Epithelial cell of proximal tubule (primary cell): ENCODE data around the gene TADA1. TPM values are rescaled to one million over a fixed set of nuclear protein-coding genes. Genes with fewer than 3 reads are reported as not detected.

Experiments
- DNase-seq: peaks from one replicate; pipeline ENCODE4 v3.0.0-alpha.2; 2011; ENCODE audit warnings: low read depth
- H3K4me3 ChIP-seq: 2 replicates; pipeline ENCODE4 v1.5.1; 2011; ENCODE audit warnings: low read depth, mild to moderate bottlenecking, low read length
- total RNA-seq: library from RNA; depleted of rRNA; stranded (reverse); fragments of >200 nt; gene quantifications from 2 replicates; pipeline ENCODE4 v1.2.3, GENCODE V29; 2015
- TF ChIP-seq, protein P1 (sequence below): conservative IDR thresholded peaks from 2 replicates; pipeline ENCODE4 v1.5.1; 2012; ENCODE audit warnings: low read depth, mild to moderate bottlenecking, low read length

Gene TADA1
- total RNA-seq, 1 donor from 2014 or later, result 21.1 TPM

DNA sequence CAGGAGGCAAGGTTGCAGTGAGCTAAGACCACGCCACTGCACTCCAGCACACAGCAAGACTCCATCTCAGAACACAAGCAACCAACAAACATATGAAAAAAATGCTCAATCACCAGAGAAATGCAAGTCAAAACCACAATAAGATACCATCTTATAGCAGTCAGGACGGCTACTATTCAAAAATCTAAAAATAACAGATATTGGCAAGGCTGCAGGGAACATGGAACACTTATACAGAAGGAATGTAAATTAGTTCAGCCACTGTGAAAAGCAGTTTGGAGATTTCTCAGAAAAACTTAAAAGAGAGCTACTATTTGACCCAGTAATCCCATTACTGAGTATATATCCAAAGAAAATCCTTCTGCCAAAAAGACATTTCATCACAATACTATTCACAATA is 64.4 kb downstream of the TADA1 start:
- H3K4me3 ChIP-seq, result no peak overlapping the region
- TF ChIP-seq, protein P1, sequence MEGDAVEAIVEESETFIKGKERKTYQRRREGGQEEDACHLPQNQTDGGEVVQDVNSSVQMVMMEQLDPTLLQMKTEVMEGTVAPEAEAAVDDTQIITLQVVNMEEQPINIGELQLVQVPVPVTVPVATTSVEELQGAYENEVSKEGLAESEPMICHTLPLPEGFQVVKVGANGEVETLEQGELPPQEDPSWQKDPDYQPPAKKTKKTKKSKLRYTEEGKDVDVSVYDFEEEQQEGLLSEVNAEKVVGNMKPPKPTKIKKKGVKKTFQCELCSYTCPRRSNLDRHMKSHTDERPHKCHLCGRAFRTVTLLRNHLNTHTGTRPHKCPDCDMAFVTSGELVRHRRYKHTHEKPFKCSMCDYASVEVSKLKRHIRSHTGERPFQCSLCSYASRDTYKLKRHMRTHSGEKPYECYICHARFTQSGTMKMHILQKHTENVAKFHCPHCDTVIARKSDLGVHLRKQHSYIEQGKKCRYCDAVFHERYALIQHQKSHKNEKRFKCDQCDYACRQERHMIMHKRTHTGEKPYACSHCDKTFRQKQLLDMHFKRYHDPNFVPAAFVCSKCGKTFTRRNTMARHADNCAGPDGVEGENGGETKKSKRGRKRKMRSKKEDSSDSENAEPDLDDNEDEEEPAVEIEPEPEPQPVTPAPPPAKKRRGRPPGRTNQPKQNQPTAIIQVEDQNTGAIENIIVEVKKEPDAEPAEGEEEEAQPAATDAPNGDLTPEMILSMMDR, result no peak
- DNase-seq, result no peak

DNA sequence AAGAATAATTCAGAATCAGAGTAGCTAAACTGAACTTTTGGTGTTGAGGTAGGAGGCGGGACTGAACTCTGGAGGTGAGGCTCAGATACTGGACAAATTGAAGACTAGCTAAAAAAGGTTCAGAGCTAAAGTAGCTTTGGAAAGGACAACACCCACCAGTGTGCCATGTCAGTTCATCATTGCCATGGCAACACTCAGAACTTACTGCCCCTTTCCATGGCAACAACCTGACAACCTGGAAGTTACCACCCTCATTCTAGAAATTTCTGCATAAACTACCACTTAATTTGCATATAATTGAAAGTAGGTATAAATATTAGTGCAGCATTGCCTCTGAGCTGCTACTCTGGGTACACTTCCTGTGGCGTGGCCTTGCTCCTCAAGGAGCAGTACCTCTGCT is 67.1 kb downstream of the TADA1 start:
- TF ChIP-seq, protein P1, result no peak
- H3K4me3 ChIP-seq, result no peak overlapping the region
- no peak for DNase-seq

Other genes starting within 250 kb of the TADA1 start
- gene POGK, start 36.8 kb downstream of the TADA1 start, total RNA-seq, result 23.2 and 32.5 TPM in 2 replicates
- 0.86 and 2.3 TPM in 2 replicates for gene ILDR2, start 99.3 kb upstream of the TADA1 start, total RNA-seq
- not detected in 2 replicates for gene MAEL, start 113.0 kb upstream of the TADA1 start, total RNA-seq
- gene GPA33, start 214.1 kb upstream of the TADA1 start, total RNA-seq, result not detected in 2 replicates
- not detected in 2 replicates for gene STYXL2, start 217.8 kb upstream of the TADA1 start, total RNA-seq